ENCODE measurements around the gene GATA1.

GATA1 gene

DNA sequence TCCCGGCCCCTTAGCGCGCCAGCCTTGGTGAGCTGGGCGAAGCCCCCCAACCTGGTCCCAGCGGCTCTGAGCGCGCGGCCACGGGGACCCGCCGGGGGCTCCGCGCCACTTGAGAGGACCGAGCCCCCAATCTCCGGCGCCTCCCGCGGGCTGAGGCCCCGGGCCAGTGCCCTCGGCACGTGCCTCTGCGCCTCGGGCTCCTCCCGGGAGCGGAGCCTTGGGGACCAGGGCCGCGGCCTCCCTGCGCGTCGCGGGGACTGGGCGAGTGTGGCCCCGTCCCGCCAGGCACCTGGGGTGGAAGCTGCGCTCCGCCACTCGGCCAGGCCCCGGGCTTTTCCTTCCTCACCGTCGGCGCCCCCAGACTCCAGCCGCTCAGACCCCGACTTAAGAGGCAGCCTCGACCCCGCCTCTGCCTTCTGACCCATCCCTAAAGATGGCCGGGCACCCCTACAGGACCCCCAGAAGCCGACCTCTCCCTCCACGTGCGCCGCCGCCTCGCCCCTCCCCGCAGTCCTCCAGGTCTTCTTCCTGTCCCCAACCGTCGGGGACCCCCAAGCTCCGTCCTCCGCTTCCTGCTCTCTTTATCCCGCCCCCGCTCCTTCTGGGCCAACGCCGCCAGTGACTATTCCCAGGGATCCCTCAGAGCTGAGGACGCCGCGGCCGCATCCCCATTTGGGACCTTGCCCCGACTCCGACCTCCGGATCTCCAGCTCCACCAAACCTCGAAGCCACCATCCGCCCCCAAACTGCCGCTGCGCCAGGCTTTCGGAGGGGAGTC is 40.7 kb downstream of the GATA1 start:
- no peak overlapping the region for H3K27ac ChIP-seq
- no peaks in the 10 kb centered on the region for H4K20me1 ChIP-seq (ENCODE audit: insufficient read depth)
- TF ChIP-seq, protein P1, sequence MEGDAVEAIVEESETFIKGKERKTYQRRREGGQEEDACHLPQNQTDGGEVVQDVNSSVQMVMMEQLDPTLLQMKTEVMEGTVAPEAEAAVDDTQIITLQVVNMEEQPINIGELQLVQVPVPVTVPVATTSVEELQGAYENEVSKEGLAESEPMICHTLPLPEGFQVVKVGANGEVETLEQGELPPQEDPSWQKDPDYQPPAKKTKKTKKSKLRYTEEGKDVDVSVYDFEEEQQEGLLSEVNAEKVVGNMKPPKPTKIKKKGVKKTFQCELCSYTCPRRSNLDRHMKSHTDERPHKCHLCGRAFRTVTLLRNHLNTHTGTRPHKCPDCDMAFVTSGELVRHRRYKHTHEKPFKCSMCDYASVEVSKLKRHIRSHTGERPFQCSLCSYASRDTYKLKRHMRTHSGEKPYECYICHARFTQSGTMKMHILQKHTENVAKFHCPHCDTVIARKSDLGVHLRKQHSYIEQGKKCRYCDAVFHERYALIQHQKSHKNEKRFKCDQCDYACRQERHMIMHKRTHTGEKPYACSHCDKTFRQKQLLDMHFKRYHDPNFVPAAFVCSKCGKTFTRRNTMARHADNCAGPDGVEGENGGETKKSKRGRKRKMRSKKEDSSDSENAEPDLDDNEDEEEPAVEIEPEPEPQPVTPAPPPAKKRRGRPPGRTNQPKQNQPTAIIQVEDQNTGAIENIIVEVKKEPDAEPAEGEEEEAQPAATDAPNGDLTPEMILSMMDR (conservative IDR thresholded peaks at IDR 0.05; ENCODE audit: low read depth, low read length), result no peak
- H3K36me3 ChIP-seq (ENCODE audit: insufficient read depth), result no peaks in the 10 kb centered on the region
- H3K4me1 ChIP-seq (ENCODE audit: low read depth, poor library complexity, severe bottlenecking), result no peaks in the 10 kb centered on the region
- H3K27me3 ChIP-seq (ENCODE audit: insufficient read depth, low read depth), result no peaks in the 10 kb centered on the region
- no peaks in the 10 kb centered on the region for H3K79me2 ChIP-seq (ENCODE audit: insufficient read depth, low read depth)
- H3K4me3 ChIP-seq (IDR thresholded peaks at IDR 0.05; ENCODE audit: insufficient read depth, low read depth, low read length), result no peak overlapping the region
- H2AFZ ChIP-seq (ENCODE audit: low read depth), result no peak overlapping the region
- H3K9ac ChIP-seq, result no peak overlapping the region
- H3K4me2 ChIP-seq, result no peak overlapping the region

DNA sequence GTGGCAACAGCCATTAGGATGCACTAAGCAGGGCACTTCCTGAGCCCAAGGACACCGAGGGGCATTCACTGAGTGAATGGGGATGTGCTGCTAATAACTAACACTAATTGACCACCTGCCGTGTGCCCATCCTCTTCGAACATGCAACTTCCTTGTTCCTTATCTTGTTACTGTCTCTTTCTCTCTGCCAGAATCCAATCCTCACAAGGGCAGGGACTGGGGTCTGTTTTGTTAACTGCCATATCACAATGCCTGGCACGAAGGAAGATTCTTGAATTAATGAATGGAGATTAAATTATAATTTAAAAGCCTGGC is 41.2 kb downstream of the GATA1 start:
- Histone ChIP-seq H4K20me1 (ENCODE audit: insufficient read depth) (no peaks in the 10 kb centered on the region), H3K4me1 (ENCODE audit: low read depth, poor library complexity, severe bottlenecking) (no peaks in the 10 kb centered on the region), H3K9ac (no peak overlapping the region), H3K36me3 (ENCODE audit: insufficient read depth) (no peaks in the 10 kb centered on the region), H3K27ac (no peak overlapping the region), H3K4me2 (no peak overlapping the region), H2AFZ (ENCODE audit: low read depth) (no peak overlapping the region), H3K79me2 (ENCODE audit: insufficient read depth, low read depth) (no peaks in the 10 kb centered on the region), H3K27me3 (ENCODE audit: insufficient read depth, low read depth) (no peaks in the 10 kb centered on the region), H3K4me3 (IDR thresholded peaks at IDR 0.05; ENCODE audit: insufficient read depth, low read depth, low read length) (no peak overlapping the region)
- TF ChIP-seq, protein P1 (conservative IDR thresholded peaks at IDR 0.05; ENCODE audit: low read depth, low read length), result no peak

DNA sequence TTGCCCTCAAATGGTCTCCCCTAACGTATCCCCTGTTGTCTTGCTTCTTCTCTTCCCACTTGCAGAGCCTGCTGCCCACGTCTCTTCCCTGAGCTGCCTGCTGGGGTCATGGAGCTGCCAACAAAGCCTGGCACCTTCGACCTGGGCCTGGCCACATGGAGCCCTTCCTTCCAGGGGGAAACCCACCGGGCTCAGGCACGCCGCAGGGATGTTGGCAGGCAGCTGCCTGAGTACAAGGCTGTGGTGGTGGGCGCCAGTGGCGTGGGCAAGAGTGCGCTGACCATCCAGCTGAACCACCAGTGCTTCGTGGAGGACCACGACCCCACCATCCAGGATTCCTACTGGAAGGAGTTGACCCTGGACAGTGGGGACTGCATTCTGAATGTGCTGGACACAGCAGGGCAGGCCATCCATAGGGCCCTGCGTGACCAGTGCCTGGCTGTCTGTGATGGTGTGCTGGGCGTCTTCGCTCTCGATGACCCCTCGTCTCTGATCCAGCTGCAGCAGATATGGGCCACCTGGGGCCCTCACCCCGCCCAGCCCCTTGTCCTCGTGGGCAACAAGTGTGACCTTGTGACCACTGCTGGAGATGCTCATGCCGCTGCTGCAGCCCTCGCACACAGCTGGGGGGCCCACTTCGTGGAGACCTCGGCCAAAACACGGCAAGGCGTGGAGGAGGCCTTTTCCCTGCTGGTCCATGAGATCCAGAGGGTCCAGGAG is 42.8 kb downstream of the GATA1 start:
- TF ChIP-seq, protein P1 (conservative IDR thresholded peaks at IDR 0.05; ENCODE audit: low read depth, low read length), result no peak

DNA sequence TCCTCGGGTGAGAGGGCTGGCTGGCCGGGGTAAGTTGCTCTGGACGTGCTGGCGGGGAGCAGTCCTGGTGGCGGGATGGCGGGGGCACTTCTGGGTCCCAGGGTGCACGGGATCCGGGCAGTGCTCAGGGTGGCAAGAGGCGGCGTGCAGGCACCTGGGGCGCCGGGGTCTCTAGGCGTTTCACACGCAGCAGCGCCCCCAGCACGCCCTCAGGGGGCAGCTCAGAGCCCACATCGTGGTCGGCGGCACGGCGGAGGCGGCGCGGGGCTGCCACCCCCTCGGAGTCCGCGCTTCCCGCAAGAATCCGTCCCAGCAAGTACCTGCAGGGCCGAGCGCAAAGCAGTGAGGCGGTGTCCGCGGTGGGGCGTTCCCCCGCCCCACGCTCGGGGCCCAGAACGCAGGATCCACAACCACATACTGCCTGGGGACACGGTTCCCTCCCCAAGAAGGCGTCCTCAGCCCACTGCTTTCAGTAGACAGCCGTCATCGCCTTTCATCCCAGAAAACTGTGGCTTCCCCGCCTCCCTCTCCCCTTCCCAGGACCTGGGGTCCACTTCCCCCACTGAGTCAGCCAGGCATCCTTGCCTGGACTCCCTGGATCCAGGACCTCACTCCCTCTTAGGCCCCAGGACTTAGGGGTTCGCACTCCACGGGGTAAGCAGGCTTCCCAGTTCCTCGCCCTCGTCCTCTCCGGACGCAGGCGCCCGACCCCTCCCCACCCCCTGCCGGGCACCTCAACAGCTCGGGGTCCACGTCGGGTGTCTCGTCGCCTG is 44.9 kb downstream of the GATA1 start:
- Histone ChIP-seq H3K27me3 (ENCODE audit: insufficient read depth, low read depth) (no peaks in the 10 kb centered on the region), H4K20me1 (ENCODE audit: insufficient read depth) (no peaks in the 10 kb centered on the region), H3K9ac (no peak overlapping the region), H3K79me2 (ENCODE audit: insufficient read depth, low read depth) (no peaks in the 10 kb centered on the region), H3K27ac (no peak overlapping the region), H3K4me2 (no peak overlapping the region), H2AFZ (ENCODE audit: low read depth) (no peak overlapping the region), H3K36me3 (ENCODE audit: insufficient read depth) (no peaks in the 10 kb centered on the region), H3K4me3 (IDR thresholded peaks at IDR 0.05; ENCODE audit: insufficient read depth, low read depth, low read length) (no peak overlapping the region), H3K4me1 (ENCODE audit: low read depth, poor library complexity, severe bottlenecking) (no peaks in the 10 kb centered on the region)
- TF ChIP-seq, protein P1 (conservative IDR thresholded peaks at IDR 0.05; ENCODE audit: low read depth, low read length), result no peak

More for the DNA sequence above, 42.8 kb downstream of the GATA1 start:
- Histone ChIP-seq H3K79me2 (ENCODE audit: insufficient read depth, low read depth) (no peaks in the 10 kb centered on the region), H3K4me3 (IDR thresholded peaks at IDR 0.05; ENCODE audit: insufficient read depth, low read depth, low read length) (no peak overlapping the region), H3K4me1 (ENCODE audit: low read depth, poor library complexity, severe bottlenecking) (no peaks in the 10 kb centered on the region), H3K4me2 (no peak overlapping the region), H3K27me3 (ENCODE audit: insufficient read depth, low read depth) (no peaks in the 10 kb centered on the region), H3K9ac (no peak overlapping the region), H2AFZ (ENCODE audit: low read depth) (no peak overlapping the region), H3K36me3 (ENCODE audit: insufficient read depth) (no peaks in the 10 kb centered on the region), H4K20me1 (ENCODE audit: insufficient read depth) (no peaks in the 10 kb centered on the region), H3K27ac (no peak overlapping the region)

Measured in KMS-11 (cell line).